SK-N-SH (cell line): Measurements from ENCODE around the gene AFAP1. TPM values are rescaled to one million over a fixed set of nuclear protein-coding genes. Genes with fewer than 3 reads are reported as not detected.

Experiments used
- CTCF ChIA-PET: fragments of 300-600, 350-600 bp; formaldehyde crosslinking; extraction: SDS; loops from one replicate; lab custom pipeline; 2021; lab: Yijun Ruan, JAX
- POLR2A ChIA-PET: fragments of 350-600 bp; sonication (Branson Sonifier 250); formaldehyde crosslinking; extraction: SDS; loops from one replicate; lab custom pipeline; 2020; ENCODE audit warnings: antibody characterized with exemption, inconsistent platforms; lab: Yijun Ruan, JAX
- DNase-seq: peaks from one replicate; pipeline ENCODE4 v3.0.0; 2012
- H2AFZ ChIP-seq: fragments of 200-600 bp; sonication (generic); 2 replicates; pipeline ENCODE4 v1.8.1; 2016; ENCODE audit warnings: antibody characterized with exemption, mild to moderate bottlenecking, low read depth
- H3F3A ChIP-seq: fragments of 200-600 bp; sonication (generic); replicated peaks from 2 replicates; pipeline ENCODE3; 2016; ENCODE audit warnings: antibody characterized with exemption, mild to moderate bottlenecking; ENCODE audit not compliant: insufficient read depth
- H3K27ac ChIP-seq, 2 experiments: fragments of 200-500 bp in 1 of 2; fragments of 200-600 bp in 1 of 2; sonication (Bioruptor generic) in 1 of 2; sonication (generic), shearing (Covaris generic) in 1 of 2; 2 replicates each; pipeline versions ENCODE4 v1.5.1 to v1.6.1; 2014 to 2016; ENCODE audit warnings: low read depth in 2 of 2, inconsistent platforms in 1 of 2, low read length in 1 of 2, mild to moderate bottlenecking in 1 of 2, mixed read lengths in 1 of 2
- H3K27me3 ChIP-seq: fragments of 200-600 bp; sonication (generic), shearing (Covaris generic); 2 replicates; pipeline ENCODE4 v1.6.1; 2016; ENCODE audit warnings: mixed run types; ENCODE audit not compliant: insufficient read depth
- H3K36me3 ChIP-seq, 2 experiments: fragments of 200-500 bp in 1 of 2; fragments of 200-600 bp in 1 of 2; sonication (Bioruptor generic) in 1 of 2; sonication (generic) in 1 of 2; replicated peaks in 1 of 2; 2 replicates each; pipeline versions ENCODE3 to v1.5.1; 2014 to 2016; ENCODE audit warnings: low read length in 1 of 2, mild to moderate bottlenecking in 1 of 2; ENCODE audit not compliant: insufficient read depth in 2 of 2, control insufficient read depth in 1 of 2
- H3K4me1 ChIP-seq, 2 experiments: fragments of 200-500 bp in 1 of 2; fragments of 200-600 bp in 1 of 2; sonication (Bioruptor generic) in 1 of 2; sonication (generic), shearing (Covaris generic) in 1 of 2; 2 replicates each; pipeline versions ENCODE4 v1.5.1 to v1.6.1; 2014 to 2016; ENCODE audit warnings: low read depth in 1 of 2, low read length in 1 of 2, mixed run types in 1 of 2; ENCODE audit not compliant: insufficient read depth in 2 of 2, control insufficient read depth in 1 of 2
- H3K4me2 ChIP-seq: fragments of 200-600 bp; sonication (generic), shearing (Covaris generic); 2 replicates; pipeline ENCODE4 v1.6.1; 2017; ENCODE audit warnings: mixed run types
- H3K4me3 ChIP-seq, 2 experiments: fragments of 200-500 bp in 1 of 2; fragments of 200-600 bp in 1 of 2; sonication (Bioruptor generic) in 1 of 2; sonication (generic), shearing (Covaris generic) in 1 of 2; 2 replicates each; pipeline versions ENCODE4 v1.5.1 to v1.8.1; 2014 to 2016; ENCODE audit warnings: low read depth in 2 of 2, inconsistent platforms in 1 of 2, low read length in 1 of 2, mild to moderate bottlenecking in 1 of 2, mixed read lengths in 1 of 2, moderate library complexity in 1 of 2
- H3K79me2 ChIP-seq: fragments of 200-600 bp; sonication (generic); 2 replicates; pipeline ENCODE4 v1.8.1; 2017; ENCODE audit warnings: mild to moderate bottlenecking; ENCODE audit not compliant: insufficient read depth
- H3K9ac ChIP-seq: fragments of 200-600 bp; sonication (generic); 2 replicates; pipeline ENCODE4 v1.6.1; 2017; ENCODE audit warnings: mixed run types
- H3K9me2 ChIP-seq: fragments of 200-600 bp; sonication (generic); 2 replicates; pipeline ENCODE4 v1.6.1; 2017; ENCODE audit warnings: mixed run types
- H3K9me3 ChIP-seq: fragments of 200-600 bp; sonication (generic); 2 replicates; pipeline ENCODE4 v1.6.1; 2017; ENCODE audit warnings: mixed run types, mild to moderate bottlenecking, moderate library complexity
- H4K20me1 ChIP-seq: fragments of 200-600 bp; sonication (generic); 2 replicates; pipeline ENCODE4 v1.6.1; 2017; ENCODE audit warnings: mild to moderate bottlenecking, mixed run types; ENCODE audit not compliant: insufficient read depth
- CHD2 ChIP-seq: fragments of 150-350 bp; IDR thresholded peaks from 2 replicates; pipeline ENCODE4 v1.6.1; 2018; ENCODE audit warnings: low read length; ENCODE audit not compliant: partially characterized antibody
- ELF1 ChIP-seq: IDR thresholded peaks from 2 replicates; pipeline ENCODE4 v1.4.0; 2012
- EP300 ChIP-seq, 2 experiments: IDR thresholded peaks; 2 replicates each; pipeline versions ENCODE4 v1.4.0 to v1.6.1; 2012; ENCODE audit warnings: borderline replicate concordance in 1 of 2, low read depth in 1 of 2, low read length in 1 of 2
- EZH2phosphoT487 ChIP-seq: fragments of 200-600 bp; sonication (generic); IDR thresholded peaks from 2 replicates; pipeline ENCODE4 v1.6.1; 2017; ENCODE audit warnings: low read depth, mixed run types, mild to moderate bottlenecking, antibody characterized with exemption, moderate library complexity, borderline replicate concordance
- FOXJ3 ChIP-seq: sonication (generic); formaldehyde crosslinking; IDR thresholded peaks from 2 replicates; pipeline ENCODE4 v1.5.1; 2020; ENCODE audit warnings: mild to moderate bottlenecking, missing genetic modification reagents
- GABPA ChIP-seq: IDR thresholded peaks from 2 replicates; pipeline ENCODE4 v1.4.0; 2012; ENCODE audit warnings: low read depth, mild to moderate bottlenecking
- GATA2 ChIP-seq: sonication (generic); formaldehyde crosslinking; IDR thresholded peaks from 2 replicates; pipeline ENCODE4 v1.5.0; 2020; ENCODE audit warnings: mild to moderate bottlenecking, missing genetic modification reagents
- MAX ChIP-seq: IDR thresholded peaks from 2 replicates; pipeline ENCODE4 v1.4.0; 2012; ENCODE audit warnings: low read depth
- MXI1 ChIP-seq: IDR thresholded peaks from 2 replicates; pipeline ENCODE4 v1.6.1; 2012; ENCODE audit warnings: mild to moderate bottlenecking, low read depth, low read length, improper control_type of control experiment
- RAD21 ChIP-seq: IDR thresholded peaks from 2 replicates; pipeline ENCODE4 v1.6.1; 2012; ENCODE audit warnings: mild to moderate bottlenecking, low read length
- RCOR1 ChIP-seq: fragments of 150-350 bp; IDR thresholded peaks from 2 replicates; pipeline ENCODE4 v1.6.1; 2017; ENCODE audit warnings: antibody characterized with exemption, low read length
- RXRA ChIP-seq: IDR thresholded peaks from 2 replicates; pipeline ENCODE4 v1.4.0; 2012; ENCODE audit warnings: low read depth, mild to moderate bottlenecking, borderline replicate concordance
- SIN3A ChIP-seq: IDR thresholded peaks from 2 replicates; pipeline ENCODE4 v1.6.1; 2012; ENCODE audit warnings: low read depth, mild to moderate bottlenecking, low read length, moderate library complexity, borderline replicate concordance
- TCF12 ChIP-seq: IDR thresholded peaks from 2 replicates; pipeline ENCODE4 v1.4.0; 2012
- WGBS: methylation state at CpG from one replicate; pipeline ENCODE4 v1.1.6; 2017; ENCODE audit warnings: low lambda C conversion rate; 5-methylcytosine and 5-hydroxymethylcytosine counted together
- polyA plus RNA-seq, 3 experiments: library from polyadenylated mRNA; depleted of rRNA; stranded (reverse); fragments of >200 nt; gene quantifications; 2 replicates each; pipeline ENCODE4 v1.2.3, GENCODE V29; 2012
- TF ChIP-seq, protein P1 (sequence below): fragments of 150-350 bp; IDR thresholded peaks from 2 replicates; pipeline ENCODE4 v1.6.1; 2016; ENCODE audit warnings: mild to moderate bottlenecking, low read depth, low read length
- TF ChIP-seq, protein P2 (sequence below): IDR thresholded peaks from 2 replicates; pipeline ENCODE4; 2012
- TF ChIP-seq, protein P3 (sequence below): fragments of 200-600 bp; sonication (generic); IDR thresholded peaks from 2 replicates; pipeline ENCODE4 v1.6.1; 2017; ENCODE audit warnings: antibody characterized with exemption, mild to moderate bottlenecking, moderate library complexity
- TF ChIP-seq, protein P4 (sequence below): IDR thresholded peaks from 2 replicates; pipeline ENCODE4 v1.4.0; 2012; ENCODE audit warnings: low read depth, borderline replicate concordance

AFAP1 gene
- polyA plus RNA-seq, 1 of the 3 experiments (the other 2 are of a cell fraction) = 67.9 TPM

GRCh38 chr4:7863911-7864681 lies 75.6 kb downstream of the AFAP1 start (continued):
- TF ChIP-seq SIN3A = no peak
- no peak for TF ChIP-seq EP300 (IDR thresholded peaks at IDR 0.05; ENCODE audit: borderline replicate concordance in 1 of 2, low read depth in 1 of 2, low read length in 1 of 2)
- no peak for TF ChIP-seq MXI1

DNA sequence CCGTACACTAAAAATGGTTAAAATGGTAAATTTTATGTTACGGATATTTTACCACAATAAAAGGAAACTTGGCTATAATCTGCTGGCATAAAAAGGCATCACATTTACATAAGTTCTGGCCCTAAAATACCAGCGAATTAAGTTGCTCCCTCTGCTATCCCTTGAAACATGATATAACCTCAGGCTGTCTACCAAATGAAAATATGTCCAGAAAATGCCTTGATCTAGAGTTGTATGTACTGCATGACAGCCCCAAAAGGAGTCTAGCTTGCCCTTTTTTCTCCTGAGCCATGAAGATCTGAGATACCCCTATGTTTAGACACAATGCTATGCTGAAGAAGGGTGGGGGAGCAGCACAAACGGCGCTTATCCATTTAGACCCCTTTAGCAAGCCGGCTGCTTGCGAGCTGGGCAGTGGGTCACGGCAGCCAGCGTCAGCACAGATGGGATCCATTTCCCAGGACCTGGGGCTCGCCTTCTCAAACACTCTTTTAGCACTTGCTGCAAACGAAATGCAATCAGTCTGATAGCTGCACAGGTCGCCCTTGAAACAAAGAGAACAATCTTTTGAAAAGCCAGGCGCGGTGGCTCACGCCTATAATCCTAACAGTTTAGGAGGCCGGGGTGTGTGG lies 77.0 kb downstream of the AFAP1 start:
- Histone ChIP-seq H4K20me1 (no peaks in the 10 kb centered on the region), H3K9me2 (no peaks in the 10 kb centered on the region), H3K27ac (peak overlapping the region; percentile 12 to 96; a peak in 3 of 4 replicates), H3K4me2 (peak overlapping the region; percentile 11; the same call in 1 of the 2 replicates), H3K79me2 (peaks cover 86% of the 10 kb centered on the region), H3K4me1 (peaks cover 13 to 54% of the 10 kb centered on the region in 2 experiments), H3K36me3 (peaks cover 20 to 40% of the 10 kb centered on the region in 2 experiments), H2AFZ (no peak overlapping the region), H3K9me3 (no peaks in the 10 kb centered on the region), H3F3A (peaks cover 71% of the 10 kb centered on the region), H3K9ac (no peak overlapping the region), H3K27me3 (no peaks in the 10 kb centered on the region), H3K4me3 (no peak overlapping the region)
- no peak for DNase-seq
- 89% methylated on average over 16 of the region's 16 CpGs for WGBS
- TF ChIP-seq TCF12 (no peak), GABPA (no peak), FOXJ3 (CRISPR knock-in tag) (no peak), MAX (no peak), GATA2 (CRISPR knock-in tag) (no peak), EZH2phosphoT487 (no peak), RCOR1 (no peak), SIN3A (no peak), RXRA (no peak), CHD2 (no peak), RAD21 (no peak), ELF1 (no peak), EP300 (IDR thresholded peaks at IDR 0.05; ENCODE audit: borderline replicate concordance in 1 of 2, low read depth in 1 of 2, low read length in 1 of 2) (no peak)
- TF ChIP-seq, protein P1, sequence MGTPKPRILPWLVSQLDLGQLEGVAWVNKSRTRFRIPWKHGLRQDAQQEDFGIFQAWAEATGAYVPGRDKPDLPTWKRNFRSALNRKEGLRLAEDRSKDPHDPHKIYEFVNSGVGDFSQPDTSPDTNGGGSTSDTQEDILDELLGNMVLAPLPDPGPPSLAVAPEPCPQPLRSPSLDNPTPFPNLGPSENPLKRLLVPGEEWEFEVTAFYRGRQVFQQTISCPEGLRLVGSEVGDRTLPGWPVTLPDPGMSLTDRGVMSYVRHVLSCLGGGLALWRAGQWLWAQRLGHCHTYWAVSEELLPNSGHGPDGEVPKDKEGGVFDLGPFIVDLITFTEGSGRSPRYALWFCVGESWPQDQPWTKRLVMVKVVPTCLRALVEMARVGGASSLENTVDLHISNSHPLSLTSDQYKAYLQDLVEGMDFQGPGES = no peak
- TF ChIP-seq, protein P2, sequence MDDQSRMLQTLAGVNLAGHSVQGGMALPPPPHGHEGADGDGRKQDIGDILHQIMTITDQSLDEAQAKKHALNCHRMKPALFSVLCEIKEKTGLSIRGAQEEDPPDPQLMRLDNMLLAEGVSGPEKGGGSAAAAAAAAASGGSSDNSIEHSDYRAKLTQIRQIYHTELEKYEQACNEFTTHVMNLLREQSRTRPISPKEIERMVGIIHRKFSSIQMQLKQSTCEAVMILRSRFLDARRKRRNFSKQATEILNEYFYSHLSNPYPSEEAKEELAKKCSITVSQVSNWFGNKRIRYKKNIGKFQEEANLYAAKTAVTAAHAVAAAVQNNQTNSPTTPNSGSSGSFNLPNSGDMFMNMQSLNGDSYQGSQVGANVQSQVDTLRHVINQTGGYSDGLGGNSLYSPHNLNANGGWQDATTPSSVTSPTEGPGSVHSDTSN = no peak
- TF ChIP-seq, protein P3, sequence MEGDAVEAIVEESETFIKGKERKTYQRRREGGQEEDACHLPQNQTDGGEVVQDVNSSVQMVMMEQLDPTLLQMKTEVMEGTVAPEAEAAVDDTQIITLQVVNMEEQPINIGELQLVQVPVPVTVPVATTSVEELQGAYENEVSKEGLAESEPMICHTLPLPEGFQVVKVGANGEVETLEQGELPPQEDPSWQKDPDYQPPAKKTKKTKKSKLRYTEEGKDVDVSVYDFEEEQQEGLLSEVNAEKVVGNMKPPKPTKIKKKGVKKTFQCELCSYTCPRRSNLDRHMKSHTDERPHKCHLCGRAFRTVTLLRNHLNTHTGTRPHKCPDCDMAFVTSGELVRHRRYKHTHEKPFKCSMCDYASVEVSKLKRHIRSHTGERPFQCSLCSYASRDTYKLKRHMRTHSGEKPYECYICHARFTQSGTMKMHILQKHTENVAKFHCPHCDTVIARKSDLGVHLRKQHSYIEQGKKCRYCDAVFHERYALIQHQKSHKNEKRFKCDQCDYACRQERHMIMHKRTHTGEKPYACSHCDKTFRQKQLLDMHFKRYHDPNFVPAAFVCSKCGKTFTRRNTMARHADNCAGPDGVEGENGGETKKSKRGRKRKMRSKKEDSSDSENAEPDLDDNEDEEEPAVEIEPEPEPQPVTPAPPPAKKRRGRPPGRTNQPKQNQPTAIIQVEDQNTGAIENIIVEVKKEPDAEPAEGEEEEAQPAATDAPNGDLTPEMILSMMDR = no peak
- TF ChIP-seq, protein P4, sequence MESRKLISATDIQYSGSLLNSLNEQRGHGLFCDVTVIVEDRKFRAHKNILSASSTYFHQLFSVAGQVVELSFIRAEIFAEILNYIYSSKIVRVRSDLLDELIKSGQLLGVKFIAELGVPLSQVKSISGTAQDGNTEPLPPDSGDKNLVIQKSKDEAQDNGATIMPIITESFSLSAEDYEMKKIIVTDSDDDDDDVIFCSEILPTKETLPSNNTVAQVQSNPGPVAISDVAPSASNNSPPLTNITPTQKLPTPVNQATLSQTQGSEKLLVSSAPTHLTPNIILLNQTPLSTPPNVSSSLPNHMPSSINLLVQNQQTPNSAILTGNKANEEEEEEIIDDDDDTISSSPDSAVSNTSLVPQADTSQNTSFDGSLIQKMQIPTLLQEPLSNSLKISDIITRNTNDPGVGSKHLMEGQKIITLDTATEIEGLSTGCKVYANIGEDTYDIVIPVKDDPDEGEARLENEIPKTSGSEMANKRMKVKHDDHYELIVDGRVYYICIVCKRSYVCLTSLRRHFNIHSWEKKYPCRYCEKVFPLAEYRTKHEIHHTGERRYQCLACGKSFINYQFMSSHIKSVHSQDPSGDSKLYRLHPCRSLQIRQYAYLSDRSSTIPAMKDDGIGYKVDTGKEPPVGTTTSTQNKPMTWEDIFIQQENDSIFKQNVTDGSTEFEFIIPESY = no peak
- ChIA-PET POLR2A (no interaction called here), CTCF (interaction anchor here (1.2 to 2.5 kb wide), 2 partner anchors 9 to 59 kb away, joined by 4 to 9 read pairs; no protein-coding TSS in a partner anchor)
